Endothelial cell (in vitro differentiated cells): ENCODE data around the gene CFAP74. TPM values are rescaled to one million over a fixed set of nuclear protein-coding genes. Genes with fewer than 3 reads are reported as not detected.

Experiments
- DNase-seq: peaks from one replicate; pipeline ENCODE4 v3.0.0; 2021; ENCODE audit warnings: low spot score
- H3K27ac Mint-ChIP-seq: one replicate; pipeline ENCODE4 v1.8.0; 2021; ENCODE audit warnings: mixed read lengths, inconsistent platforms; ENCODE audit not compliant: unreplicated experiment
- H3K27me3 Mint-ChIP-seq: one replicate; pipeline ENCODE4 v1.8.0; 2021; ENCODE audit warnings: mild to moderate bottlenecking, moderate library complexity, mixed read lengths, inconsistent platforms; ENCODE audit not compliant: unreplicated experiment
- H3K36me3 Mint-ChIP-seq: one replicate; pipeline ENCODE4 v1.8.0; 2021; ENCODE audit warnings: mild to moderate bottlenecking, low read depth, mixed read lengths, inconsistent platforms; ENCODE audit not compliant: unreplicated experiment
- H3K4me1 Mint-ChIP-seq: one replicate; pipeline ENCODE4 v1.8.0; 2021; ENCODE audit warnings: mild to moderate bottlenecking, mixed read lengths, inconsistent platforms; ENCODE audit not compliant: unreplicated experiment
- H3K4me3 Mint-ChIP-seq: one replicate; pipeline ENCODE4 v1.8.0; 2021; ENCODE audit warnings: mild to moderate bottlenecking, mixed read lengths, inconsistent platforms; ENCODE audit not compliant: unreplicated experiment
- H3K9me3 Mint-ChIP-seq: one replicate; pipeline ENCODE4 v1.8.0; 2021; ENCODE audit warnings: mixed read lengths, inconsistent platforms; ENCODE audit not compliant: unreplicated experiment
- total RNA-seq: library from RNA; stranded (reverse); fragmentation: NEBNext Ultra II Directional; extraction: Animal tissue kit (Norgen Biotek cat#: 25700); gene quantifications from one replicate; pipeline ENCODE4 v1.2.1, GENCODE V29; 2021; ENCODE audit not compliant: unreplicated experiment
- TF ChIP-seq, protein P1 (sequence below): fragments of 200-600 bp; sonication (generic); IDR thresholded peaks from one replicate; pipeline ENCODE4 v1.5.0; 2021; ENCODE audit warnings: antibody characterized with exemption; ENCODE audit not compliant: unreplicated experiment

CFAP74 gene
- total RNA-seq, 1 donor from 2014 or later: not detected

DNA sequence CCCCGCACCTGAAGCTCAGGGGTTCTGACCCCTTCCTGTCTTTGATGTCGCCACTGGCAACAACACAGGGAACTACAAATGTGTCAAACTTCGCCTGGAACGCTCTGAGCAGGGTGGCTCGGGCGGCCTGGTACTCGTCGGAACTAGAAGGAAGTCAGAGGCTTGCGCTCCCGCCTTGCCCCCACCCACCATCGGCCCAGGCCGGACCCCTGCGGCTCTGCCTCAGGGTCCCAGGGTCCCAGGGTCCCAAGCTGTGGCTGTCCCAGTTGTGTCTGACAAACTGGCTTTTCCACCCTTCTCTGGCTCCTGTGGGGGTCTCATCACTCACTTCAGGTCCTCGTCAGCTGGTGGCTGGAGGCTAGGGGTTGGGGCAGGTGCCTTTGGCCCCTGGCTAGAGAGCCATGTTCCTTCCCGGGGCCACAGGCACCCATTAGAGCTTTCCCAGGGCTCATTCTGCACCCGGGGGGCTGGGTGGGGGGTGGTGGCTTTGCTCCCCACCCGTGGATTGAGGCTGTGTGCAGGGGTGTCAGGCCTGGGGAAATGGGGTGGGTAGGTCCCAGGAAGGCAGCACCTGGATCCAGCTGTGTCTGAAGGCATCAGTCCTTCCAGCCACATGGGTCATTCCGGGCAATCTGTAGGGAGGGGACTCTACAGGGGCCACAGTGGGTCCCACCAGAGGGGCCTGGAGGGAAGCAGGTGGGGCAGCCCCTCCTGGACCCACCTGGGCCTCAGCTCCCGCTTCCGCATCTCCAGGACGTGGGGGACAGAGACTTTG, 76.5 kb downstream of the CFAP74 start:
- DNase-seq: no peak
- Mint-ChIP-seq H3K27me3 (peaks cover 2% of the 10 kb centered on the region), H3K4me3 (no peak overlapping the region), H3K4me1 (no peaks in the 10 kb centered on the region), H3K36me3 (no peaks in the 10 kb centered on the region), H3K9me3 (no peaks in the 10 kb centered on the region), H3K27ac (no peak overlapping the region)
- TF ChIP-seq, protein P1, sequence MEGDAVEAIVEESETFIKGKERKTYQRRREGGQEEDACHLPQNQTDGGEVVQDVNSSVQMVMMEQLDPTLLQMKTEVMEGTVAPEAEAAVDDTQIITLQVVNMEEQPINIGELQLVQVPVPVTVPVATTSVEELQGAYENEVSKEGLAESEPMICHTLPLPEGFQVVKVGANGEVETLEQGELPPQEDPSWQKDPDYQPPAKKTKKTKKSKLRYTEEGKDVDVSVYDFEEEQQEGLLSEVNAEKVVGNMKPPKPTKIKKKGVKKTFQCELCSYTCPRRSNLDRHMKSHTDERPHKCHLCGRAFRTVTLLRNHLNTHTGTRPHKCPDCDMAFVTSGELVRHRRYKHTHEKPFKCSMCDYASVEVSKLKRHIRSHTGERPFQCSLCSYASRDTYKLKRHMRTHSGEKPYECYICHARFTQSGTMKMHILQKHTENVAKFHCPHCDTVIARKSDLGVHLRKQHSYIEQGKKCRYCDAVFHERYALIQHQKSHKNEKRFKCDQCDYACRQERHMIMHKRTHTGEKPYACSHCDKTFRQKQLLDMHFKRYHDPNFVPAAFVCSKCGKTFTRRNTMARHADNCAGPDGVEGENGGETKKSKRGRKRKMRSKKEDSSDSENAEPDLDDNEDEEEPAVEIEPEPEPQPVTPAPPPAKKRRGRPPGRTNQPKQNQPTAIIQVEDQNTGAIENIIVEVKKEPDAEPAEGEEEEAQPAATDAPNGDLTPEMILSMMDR: no peak

DNA sequence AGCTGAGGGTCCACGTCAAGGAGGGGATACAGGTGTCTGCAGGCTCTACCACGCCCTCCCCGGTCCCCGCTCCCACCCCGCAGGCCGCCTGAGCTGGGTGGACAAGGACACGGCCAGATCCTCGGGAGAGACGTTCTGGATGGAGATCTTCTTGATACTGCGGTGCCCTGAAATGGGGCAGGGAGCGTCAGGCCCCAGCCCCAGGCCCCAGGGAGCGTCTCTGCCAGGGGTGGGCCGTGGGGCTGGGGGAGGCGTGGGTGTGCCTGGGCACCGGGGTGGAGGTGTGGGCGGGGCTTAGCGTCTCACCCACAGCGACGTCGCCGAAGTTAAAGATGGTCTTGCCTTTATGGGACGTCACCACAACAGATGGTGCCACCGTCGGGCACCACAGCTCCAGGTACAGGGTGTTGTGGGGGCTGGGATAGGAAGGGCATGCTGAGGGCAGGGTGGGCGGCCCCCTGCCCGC, 77.2 kb downstream of the CFAP74 start:
- DNase-seq: no peak
- peaks cover 2% of the 10 kb centered on the region for H3K27me3 Mint-ChIP-seq
- no peaks in the 10 kb centered on the region for H3K9me3 Mint-ChIP-seq
- TF ChIP-seq, protein P1: no peak
- no peak overlapping the region for H3K27ac Mint-ChIP-seq
- H3K36me3 Mint-ChIP-seq: no peaks in the 10 kb centered on the region
- no peaks in the 10 kb centered on the region for H3K4me1 Mint-ChIP-seq
- no peak overlapping the region for H3K4me3 Mint-ChIP-seq

DNA sequence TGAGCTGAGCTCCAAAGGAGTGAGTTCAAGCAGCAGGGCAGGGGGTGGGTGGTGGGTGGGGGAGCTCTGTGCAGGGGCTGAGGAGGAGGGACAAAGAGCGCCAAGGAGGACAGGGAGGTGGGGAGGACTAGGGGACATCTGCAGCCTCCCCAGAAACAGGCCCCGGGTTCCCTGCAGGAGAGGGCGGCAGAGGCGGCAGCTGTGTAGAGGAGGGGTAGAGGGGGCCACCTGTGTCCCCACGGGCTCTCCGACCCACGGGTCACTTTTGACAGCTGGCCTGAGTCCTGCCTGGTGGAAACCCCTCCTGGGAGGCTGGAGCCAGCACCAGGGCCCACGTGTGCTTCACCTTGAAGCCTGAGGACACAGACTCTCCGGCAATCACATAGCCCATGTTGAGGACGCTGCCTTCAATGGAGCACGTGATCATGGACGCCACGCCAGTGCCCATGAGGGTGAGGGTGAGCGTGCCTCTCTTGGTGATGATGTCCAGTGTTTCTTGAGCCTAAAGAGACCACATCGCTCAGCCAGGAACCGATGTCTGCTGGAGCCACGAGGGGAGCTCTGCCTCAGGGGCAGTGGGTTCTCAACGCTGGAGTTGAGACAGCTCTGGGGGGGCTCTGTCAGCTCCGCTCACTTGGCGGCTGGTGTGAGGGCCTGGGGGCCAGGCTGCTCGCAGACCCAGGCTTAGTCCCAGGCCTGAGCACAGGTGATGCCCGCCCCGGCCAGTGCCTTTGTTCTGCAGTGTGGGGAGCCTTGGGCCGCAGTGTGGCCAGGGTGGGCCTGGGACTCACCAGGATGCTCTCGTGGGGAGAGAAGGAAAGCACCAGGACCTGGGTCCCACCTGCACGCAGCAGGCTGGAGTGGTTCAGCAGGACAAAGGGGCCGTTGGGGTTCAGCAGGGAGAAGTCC, 77.9 kb downstream of the CFAP74 start:
- H3K4me1 Mint-ChIP-seq: no peaks in the 10 kb centered on the region
- H3K4me3 Mint-ChIP-seq: peak overlapping the region; percentile 62
- no peaks in the 10 kb centered on the region for H3K9me3 Mint-ChIP-seq
- no peak overlapping the region for H3K27ac Mint-ChIP-seq
- peaks cover 2% of the 10 kb centered on the region for H3K27me3 Mint-ChIP-seq
- TF ChIP-seq, protein P1: no peak
- H3K36me3 Mint-ChIP-seq: no peaks in the 10 kb centered on the region
- DNase-seq: no peak

DNA sequence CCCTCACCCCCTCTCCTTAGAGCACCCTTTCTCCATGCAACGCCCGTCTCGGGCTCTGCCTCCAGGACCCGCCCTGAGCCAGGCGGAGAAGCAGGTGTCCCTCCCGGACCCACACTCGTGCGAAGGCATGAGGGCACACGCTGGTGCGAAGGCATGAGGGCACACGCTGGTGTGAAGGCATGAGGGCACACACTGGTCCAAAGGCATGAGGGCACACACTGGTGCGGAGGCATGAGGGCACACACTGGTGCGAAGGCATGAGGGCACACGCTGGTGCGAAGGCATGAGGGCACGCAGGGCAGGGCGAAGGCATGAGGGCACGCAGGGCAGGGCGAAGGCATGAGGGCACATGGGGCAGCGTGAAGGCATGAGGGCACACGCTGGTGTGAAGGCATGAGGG, 78.7 kb downstream of the CFAP74 start:
- DNase-seq: no peak
- Mint-ChIP-seq H3K4me1 (no peaks in the 10 kb centered on the region), H3K4me3 (no peak overlapping the region), H3K27ac (no peak overlapping the region), H3K36me3 (no peaks in the 10 kb centered on the region), H3K9me3 (no peaks in the 10 kb centered on the region), H3K27me3 (peaks cover under 1% of the 10 kb centered on the region)
- TF ChIP-seq, protein P1: no peak

DNA sequence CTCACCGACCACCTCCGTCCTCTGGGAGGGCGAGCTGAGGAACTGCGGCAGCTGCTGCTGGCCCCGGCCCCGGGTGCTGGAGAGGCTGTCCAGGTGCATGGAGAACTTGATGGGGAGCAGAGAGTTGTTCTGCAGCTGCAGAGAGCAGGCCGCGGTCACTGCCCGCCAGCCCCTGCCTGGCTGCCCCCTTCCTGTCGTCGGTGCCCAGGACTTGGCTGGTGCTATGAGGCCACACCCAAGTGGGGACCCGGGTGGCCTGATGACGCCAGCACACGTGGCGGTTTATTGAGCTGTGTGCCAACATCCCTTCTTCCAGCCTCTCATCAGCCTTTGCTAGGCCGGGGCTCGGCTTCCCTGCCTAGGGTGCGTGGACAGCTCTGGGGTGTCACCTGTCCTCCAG, 79.2 kb downstream of the CFAP74 start:
- Mint-ChIP-seq H3K27ac (no peak overlapping the region), H3K27me3 (no peaks in the 10 kb centered on the region)
- no peak for DNase-seq

More for the DNA sequence above, 79.2 kb downstream of the CFAP74 start:
- Mint-ChIP-seq H3K4me3 (no peak overlapping the region), H3K36me3 (no peaks in the 10 kb centered on the region), H3K9me3 (no peaks in the 10 kb centered on the region), H3K4me1 (no peaks in the 10 kb centered on the region)
- TF ChIP-seq, protein P1: no peak
